Cardiac muscle cell (in vitro differentiated cells and primary cell): ENCODE data around the gene CEP112. TPM values are rescaled to one million over a fixed set of nuclear protein-coding genes. Genes with fewer than 3 reads are reported as not detected.

Experiments
- DNase-seq, 2 donors: peaks; one replicate each; pipeline versions ENCODE4 v3.0.0 to v3.0.0-alpha.2; 2010 to 2017; ENCODE audit warnings: low read depth in 1 of 2, low spot score in 1 of 2
- H3K27ac ChIP-seq: fragments of 200-600 bp; sonication (generic); 2 replicates; pipeline ENCODE4 v1.5.1; 2016
- H3K27me3 ChIP-seq: fragments of 200-600 bp; sonication (generic); 2 replicates; pipeline ENCODE4 v1.6.0; 2016; ENCODE audit warnings: control low read depth
- H3K36me3 ChIP-seq: fragments of 200-600 bp; sonication (generic); 2 replicates; pipeline ENCODE4 v1.5.1; 2016; ENCODE audit warnings: control low read depth
- H3K4me1 ChIP-seq: fragments of 200-600 bp; sonication (generic); 2 replicates; pipeline ENCODE4 v1.8.1; 2017; ENCODE audit warnings: low read depth, mild to moderate bottlenecking, mixed run types
- H3K4me3 ChIP-seq: fragments of 200-600 bp; sonication (generic); 2 replicates; pipeline ENCODE4 v1.5.1; 2016; ENCODE audit warnings: mild to moderate bottlenecking
- H3K9me3 ChIP-seq: fragments of 200-600 bp; sonication (generic); 2 replicates; pipeline ENCODE4 v1.5.1; 2017; ENCODE audit warnings: low read depth, mild to moderate bottlenecking, control low read depth
- CTCF ChIP-seq: IDR thresholded peaks from 2 replicates; pipeline ENCODE4 v1.5.1; 2012; ENCODE audit warnings: low read depth, mild to moderate bottlenecking, low read length
- polyA plus RNA-seq: library from polyadenylated mRNA; unstranded; fragments of >200 nt; fragmentation: Nextera tagmentation; extraction: Ambion mirVana; gene quantifications from 2 replicates; pipeline ENCODE4 v1.2.1, GENCODE V29; 2016
- total RNA-seq: library from RNA; depleted of rRNA; stranded (reverse); fragments of >200 nt; gene quantifications from 2 replicates; pipeline ENCODE4 v1.2.3, GENCODE V29; 2016

The CEP112 gene
- total and polyA plus RNA-seq, 2 experiments from 2014 or later = 7.7 to 10.9 TPM

GRCh38 chr17:65902831-65903522 is 289.0 kb downstream of the CEP112 start:
- H3K9me3 ChIP-seq = no peaks in the 10 kb centered on the region
- H3K27ac ChIP-seq = no peak overlapping the region
- DNase-seq = no peak
- H3K36me3 ChIP-seq = no peaks in the 10 kb centered on the region
- no peak overlapping the region for H3K4me3 ChIP-seq
- H3K27me3 ChIP-seq = no peaks in the 10 kb centered on the region
- no peak for TF ChIP-seq CTCF
- no peaks in the 10 kb centered on the region for H3K4me1 ChIP-seq

- Histone ChIP-seq H3K36me3 (no peaks in the 10 kb centered on the region), H3K9me3 (no peaks in the 10 kb centered on the region), H3K4me1 (no peaks in the 10 kb centered on the region), H3K27ac (no peak overlapping the region), H3K27me3 (no peaks in the 10 kb centered on the region), H3K4me3 (no peak overlapping the region)
- TF ChIP-seq CTCF = no peak
- no peak for DNase-seq
Observed at GRCh38 chr17:65902155-65902554, 289.8 kb downstream of the CEP112 start.

GRCh38 chr17:65901394-65901793 is 290.5 kb downstream of the CEP112 start:
- Histone ChIP-seq H3K27me3 (no peaks in the 10 kb centered on the region), H3K27ac (no peak overlapping the region), H3K4me1 (no peaks in the 10 kb centered on the region), H3K4me3 (no peak overlapping the region), H3K9me3 (no peaks in the 10 kb centered on the region), H3K36me3 (no peaks in the 10 kb centered on the region)
- no peak for TF ChIP-seq CTCF
- DNase-seq = no peak

- Histone ChIP-seq H3K27me3 (no peaks in the 10 kb centered on the region), H3K36me3 (no peaks in the 10 kb centered on the region), H3K4me1 (no peaks in the 10 kb centered on the region), H3K9me3 (no peaks in the 10 kb centered on the region), H3K27ac (no peak overlapping the region), H3K4me3 (no peak overlapping the region)
- TF ChIP-seq CTCF = no peak
- DNase-seq = no peak
Observed at GRCh38 chr17:65900216-65900615, 291.7 kb downstream of the CEP112 start.

- Histone ChIP-seq H3K36me3 (no peaks in the 10 kb centered on the region), H3K9me3 (no peaks in the 10 kb centered on the region), H3K27me3 (no peaks in the 10 kb centered on the region), H3K4me1 (no peaks in the 10 kb centered on the region), H3K27ac (no peak overlapping the region), H3K4me3 (no peak overlapping the region)
- no peak for TF ChIP-seq CTCF
- no peak for DNase-seq
Observed at GRCh38 chr17:65898651-65899050, 293.3 kb downstream of the CEP112 start.
